Measurements from ENCODE around the gene PLCB1.
"Not testable (repeated sequence)": the region's sequence is repeated elsewhere in the genome, so short reads cannot be mapped to it uniquely, and the experiment has no call there.

The PLCB1 gene

DNA sequence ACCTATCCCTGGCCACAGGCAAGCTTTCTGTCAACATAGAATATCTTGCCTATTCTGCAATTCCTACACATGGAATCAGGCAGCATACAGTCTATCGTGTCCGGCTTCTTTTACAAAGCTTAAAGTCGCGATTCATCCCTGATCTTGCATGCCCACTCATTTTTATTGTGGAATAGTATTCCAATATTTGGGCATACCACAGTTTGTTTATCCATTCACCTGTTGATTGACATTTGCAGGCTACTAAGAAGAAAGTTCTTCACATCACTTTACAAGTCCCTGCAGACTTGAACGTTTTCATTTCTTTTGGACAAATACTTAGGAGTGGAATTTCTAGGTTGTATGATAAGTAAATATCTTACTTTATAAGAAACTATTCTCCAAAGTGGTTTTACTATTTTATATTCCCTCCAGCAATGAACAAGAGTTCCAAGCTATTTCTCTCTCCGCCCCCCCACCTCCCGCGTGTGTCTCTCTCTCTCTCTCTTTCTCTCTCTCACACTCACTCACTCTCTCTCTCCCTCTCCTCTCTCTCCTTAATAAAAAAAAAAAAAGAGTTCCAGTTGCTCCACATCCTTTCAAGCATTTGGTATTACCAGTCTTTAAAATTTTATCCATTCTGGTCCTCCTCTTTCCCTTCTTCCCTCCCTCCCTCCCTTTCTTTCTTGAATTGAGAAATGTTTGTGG lies 1.1 kb upstream of the PLCB1 start:
- no peak for DNase-seq

DNA sequence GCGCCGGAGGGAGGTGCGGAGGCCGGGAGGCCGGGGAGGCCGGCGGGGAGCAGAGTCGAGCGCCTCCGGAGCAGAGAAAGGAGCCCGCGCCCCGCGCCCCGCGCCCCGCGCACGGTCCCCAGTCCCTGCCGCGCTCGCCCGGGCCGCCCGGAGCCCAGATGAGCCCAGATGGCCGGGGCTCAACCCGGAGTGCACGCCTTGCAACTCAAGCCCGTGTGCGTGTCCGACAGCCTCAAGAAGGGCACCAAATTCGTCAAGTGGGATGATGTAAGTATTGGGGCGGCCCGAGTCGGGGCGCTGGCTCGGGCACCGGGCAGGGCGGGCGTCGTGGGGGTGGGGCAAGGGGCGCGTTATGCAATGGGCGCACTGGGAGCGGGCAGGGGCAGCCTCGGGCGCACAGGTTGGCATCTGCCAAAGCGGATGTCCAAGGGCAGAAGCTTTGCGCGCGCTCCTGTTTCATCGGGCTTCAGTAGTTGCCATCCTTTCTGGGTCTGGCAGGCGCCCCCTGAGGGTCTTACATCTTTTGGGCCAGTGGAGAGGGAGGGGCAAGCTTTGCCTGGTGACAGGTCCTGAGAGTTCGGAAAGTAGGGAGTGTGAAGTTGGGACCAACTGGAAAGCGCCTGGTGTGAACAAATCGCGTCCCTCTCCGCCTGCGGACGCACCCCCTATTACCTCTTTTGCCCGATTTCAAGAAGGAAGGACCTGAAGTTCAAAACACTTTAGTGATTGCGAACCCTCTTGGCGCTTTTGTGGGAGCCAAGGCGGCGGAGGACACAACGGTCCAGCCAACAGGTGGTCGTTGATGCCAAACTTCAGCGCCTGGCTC lies 631 bp downstream of the PLCB1 start:
- peak; percentile 30 for DNase-seq

DNA sequence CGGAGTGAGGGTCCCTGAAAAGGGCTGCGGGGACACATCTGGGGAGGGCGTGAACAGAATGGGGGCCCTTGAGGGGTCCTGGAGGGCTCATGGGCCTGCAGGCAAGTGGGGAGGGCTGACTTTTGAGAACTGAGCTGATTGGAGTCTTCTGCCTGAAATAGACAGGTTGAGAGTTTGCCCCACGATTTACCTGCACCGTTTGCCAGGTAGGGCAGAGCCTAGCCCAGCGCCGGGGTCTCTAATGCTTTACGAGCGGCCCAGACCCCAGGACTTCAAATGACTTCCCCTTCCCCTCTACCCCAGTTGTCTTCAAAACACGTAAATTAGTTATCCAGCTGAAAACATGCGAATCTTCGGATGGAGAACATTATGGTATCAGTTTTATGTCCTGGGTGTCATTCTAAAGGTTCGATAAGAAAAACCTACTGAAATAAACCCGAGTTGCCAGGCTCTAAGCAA lies 1.3 kb downstream of the PLCB1 start:
- DNase-seq = no peak

DNA sequence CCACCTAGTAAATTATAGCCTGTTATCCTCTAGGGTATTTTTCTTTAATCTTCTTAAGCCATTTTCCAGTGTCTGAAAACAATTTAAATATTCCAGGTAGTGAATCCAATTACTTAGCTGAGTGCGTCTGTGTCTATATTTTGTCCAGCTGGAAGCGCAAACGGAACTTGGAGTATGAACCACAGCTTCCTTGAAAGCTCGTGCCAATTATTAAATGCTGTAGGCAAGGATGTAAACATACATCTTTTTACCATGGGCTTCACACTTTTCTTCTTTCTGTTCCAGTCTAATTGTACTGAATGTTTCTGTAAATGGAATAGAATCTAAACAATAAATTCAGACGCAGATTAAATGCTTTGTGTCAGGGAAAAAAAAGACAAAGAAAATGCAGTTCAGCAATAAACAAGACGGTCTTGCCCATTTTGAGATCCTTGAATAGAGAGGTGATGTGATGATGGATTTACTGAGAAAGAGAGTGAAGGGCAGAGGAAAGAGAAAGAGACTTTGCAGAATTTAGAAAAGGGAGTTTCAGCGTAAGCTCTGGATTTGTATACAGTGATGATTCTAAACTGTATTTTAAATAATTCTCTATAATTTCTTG lies 1.9 kb downstream of the PLCB1 start:
- DNase-seq = no peak

DNA sequence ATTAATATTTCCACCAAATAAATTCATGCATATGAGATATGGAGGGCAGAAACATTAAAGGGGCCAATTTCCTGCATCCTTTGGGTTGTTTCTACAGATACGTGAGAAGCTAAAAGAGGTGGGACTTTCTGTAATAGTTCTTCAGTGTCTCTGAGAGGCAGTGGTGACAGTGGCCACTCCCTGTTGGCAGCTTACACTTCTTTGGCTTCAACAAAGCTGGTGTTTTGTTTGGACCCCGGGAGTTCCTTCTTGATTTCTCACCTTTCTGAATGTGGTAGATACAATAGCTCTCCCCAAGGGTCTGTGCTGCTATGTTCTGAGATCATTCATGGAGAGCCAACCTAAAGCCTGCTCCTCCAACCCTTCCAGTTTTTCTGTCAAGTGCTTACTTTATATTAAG lies 7.8 kb downstream of the PLCB1 start:
- no peak for DNase-seq

DNA sequence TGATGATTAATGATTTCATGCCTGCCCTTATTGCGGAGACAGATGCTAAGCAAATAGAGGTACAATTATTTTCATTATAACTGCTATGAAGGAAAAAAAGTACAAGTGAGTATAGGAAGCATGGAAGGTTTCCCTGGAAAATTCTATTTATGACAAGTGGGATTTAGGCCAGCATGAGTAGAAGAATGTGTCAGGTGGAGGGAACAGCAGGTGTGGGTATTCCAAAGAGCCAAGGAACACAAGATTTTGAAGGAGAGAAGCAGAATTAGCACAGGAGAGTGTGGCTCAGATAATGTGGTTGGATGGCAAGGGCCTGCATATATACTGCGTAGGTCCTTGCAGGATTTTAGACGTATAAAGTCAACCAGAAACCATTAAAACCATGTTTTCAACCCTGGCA lies 11.4 kb downstream of the PLCB1 start:
- no peak for DNase-seq

DNA sequence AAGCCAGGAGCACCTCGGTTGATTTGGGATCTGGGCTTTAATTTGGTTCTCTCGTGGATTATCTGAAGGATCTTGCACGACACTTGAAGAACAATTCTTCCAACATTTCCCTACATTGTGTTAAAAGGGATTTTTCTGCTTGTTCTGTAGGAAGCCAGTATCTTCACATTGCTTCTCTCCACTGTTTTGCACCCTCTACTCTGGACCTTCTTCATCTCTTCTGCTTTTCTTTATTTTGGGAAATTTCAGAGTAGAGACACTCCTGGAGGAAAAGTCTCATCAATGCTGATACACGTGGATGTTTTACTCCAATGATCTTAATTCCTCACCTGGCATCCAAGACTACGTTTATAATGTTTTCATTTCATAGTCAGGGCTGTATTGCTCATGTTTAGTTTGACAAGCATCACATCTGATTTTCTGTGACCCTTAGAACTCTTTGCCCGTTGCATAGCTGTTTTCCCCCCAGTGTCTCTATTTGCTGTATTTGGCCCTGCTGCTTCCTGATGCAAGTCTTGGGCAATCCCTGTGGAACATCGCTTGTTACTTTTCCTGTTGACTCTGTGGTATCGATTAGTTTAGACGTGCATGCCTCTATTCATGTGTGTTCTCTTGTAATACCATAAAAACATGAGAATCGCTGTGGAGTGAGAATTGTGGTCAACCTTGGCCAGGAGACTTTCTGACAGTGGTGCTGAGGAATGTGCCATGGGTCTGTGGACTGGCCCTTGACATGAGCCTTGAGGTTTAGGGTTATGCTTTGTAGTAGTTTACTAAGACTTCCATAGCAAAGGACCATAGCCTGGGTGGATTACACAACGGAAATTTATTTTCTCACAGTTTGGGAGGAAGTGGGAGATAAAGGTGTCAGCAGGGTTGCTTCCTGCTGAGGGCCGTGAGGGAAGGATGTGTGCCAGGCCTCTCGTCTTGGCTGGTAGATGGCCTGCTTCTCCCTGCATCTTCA lies 12.5 kb downstream of the PLCB1 start:
- DNase-seq = no peak

DNA sequence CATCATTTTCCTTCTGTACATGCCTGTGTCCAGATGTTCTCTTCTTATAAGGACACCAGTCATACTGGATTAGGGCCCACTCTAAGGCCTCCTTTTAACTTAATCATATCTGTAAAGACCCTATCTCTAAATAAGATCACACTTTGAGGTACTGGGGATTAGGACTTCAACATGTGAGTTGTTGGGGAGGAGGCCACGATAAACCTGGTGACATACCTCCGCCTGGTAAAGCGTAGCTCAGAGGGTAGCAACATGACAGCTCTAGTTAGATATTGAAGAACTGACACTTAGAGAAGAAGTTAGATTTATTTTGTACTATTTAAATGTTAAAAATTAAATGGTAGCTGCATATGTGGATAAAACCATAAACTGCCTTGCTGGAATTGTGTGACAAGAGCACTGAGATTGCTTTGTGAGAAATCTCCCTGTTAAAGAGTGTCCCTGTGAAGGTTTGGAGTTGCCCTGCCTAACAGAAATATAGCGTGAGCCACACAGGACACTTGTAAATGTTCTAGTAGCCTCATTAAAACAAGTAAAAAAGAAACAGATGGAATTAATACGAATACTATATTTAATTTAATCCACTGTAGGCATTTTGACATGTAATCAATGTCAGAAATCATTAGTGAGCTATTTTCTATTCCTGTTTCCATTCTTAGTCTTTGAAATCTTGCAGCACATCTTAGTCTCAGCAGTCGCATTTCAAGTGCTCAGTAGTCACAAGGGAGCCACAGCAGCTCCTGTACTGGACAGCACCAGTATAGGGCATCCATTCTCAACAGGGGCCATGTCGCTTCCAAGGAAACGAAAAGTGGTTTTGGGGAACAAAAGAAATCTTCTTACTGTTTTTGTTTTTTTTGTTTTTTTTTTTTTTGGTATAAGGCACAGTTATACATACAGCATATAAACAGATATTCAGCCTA lies 13.4 kb downstream of the PLCB1 start:
- DNase-seq = no peak

DNA sequence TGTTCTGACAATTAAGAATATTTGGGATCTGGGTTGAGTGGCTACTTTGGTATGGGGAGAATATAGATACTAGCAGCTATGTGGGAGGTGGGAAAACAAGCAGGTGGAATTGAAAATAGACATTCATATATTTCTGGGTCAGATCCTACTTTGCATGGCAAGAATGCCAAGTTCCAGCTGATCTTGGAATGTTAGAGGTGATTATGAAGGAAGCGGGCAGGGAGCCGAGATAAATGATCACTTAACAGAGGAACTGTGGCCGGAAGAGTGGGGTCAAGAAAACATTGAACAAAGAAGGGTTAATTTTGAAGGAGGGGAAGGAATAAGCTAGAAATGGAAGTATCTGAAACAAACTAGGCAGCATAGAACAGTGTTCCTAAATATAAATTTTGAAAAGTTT lies 15.4 kb downstream of the PLCB1 start:
- no peak for DNase-seq

DNA sequence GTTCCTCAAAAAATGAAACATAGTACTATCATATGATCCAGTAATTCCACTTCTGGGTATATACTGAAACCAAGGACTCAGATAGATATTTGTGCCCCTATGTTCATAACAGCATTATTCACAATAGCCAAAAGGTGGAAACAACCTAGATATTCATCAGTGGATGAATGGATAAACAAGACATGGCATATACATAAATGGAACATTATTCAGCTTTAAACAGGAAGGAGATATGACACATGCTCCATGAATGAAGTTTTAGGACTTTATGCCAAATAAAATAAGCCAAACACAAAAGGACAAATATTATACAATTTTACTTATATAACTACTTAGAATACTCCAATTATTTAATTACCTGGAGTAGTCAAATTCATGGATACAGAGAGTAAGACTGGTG lies 16.4 kb downstream of the PLCB1 start:
- DNase-seq = no peak

DNA sequence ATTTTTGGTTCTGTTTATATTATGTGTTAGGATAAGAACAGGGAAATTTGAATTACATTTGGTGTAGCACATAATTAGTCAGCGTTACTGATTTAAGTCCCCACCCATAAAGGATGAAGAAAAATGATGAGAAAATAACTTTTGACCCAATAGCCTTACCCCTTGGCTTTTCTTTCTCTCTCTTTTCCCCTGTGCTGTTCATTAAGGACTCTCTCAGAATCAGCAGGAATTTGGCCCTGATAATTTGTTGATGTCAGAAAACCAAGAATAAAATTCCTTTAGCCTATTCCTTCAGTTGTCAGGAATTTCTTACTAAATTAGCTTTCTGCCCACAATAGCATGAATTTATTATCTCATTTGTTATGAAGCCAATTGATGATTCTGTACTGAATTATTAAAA lies 18.5 kb downstream of the PLCB1 start:
- no peak for DNase-seq

DNA sequence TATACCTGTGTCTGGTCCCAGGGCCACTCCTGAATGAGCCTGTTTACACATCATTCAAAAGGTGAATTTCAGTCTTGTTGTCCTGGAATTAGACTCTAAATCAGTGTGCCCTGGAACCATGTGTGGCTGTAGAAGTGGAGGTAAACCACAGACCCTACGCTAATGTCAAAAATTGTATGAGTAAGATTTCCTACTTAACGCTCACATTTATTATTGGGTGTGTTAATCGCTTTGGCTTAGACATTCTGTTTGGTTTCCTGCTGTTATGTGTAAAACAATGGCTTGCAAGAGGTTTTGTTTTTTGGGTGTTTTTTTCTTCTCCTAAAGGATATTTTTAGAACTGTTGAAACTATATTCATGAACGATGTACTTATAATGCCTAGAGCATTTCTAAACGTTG lies 19.3 kb downstream of the PLCB1 start:
- no peak for DNase-seq

DNA sequence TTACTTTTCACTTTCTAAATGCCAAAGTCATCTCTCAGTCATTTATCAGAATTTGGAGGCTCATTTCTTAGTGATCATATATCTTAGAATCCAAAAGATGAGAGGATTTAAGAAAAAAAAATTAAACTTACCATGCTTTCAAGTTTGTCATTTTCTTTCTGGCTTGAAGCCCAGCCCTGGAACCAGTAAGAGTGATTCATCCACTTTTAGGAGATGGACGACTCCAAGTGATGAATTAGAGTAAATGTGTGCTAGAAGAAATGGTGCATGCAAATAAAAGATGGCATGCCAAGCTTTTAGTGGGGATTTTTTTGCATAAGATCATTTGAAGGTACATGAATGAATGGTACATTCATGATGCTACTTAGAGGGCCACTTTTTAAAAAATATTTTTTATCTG lies 20.1 kb downstream of the PLCB1 start:
- no peak for DNase-seq

DNA sequence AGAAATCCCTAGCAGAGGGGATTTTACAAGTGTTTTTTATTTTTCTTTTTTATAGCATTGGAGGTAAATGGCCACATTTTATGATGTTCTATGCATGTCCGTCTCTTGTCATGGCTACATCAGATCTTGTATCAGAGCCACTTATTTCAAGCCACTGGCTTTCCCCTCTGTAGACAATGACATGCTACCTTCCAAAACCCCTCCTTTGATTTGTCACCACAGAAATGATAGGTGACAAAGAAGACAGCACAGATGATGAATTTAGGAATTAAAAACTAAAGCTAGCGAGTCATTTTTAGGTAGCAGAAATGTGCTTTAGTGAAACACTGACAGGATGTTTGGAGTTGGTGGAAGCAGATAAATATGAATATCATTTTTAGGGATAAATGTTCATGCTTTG lies 20.8 kb downstream of the PLCB1 start:
- DNase-seq = no peak

DNA sequence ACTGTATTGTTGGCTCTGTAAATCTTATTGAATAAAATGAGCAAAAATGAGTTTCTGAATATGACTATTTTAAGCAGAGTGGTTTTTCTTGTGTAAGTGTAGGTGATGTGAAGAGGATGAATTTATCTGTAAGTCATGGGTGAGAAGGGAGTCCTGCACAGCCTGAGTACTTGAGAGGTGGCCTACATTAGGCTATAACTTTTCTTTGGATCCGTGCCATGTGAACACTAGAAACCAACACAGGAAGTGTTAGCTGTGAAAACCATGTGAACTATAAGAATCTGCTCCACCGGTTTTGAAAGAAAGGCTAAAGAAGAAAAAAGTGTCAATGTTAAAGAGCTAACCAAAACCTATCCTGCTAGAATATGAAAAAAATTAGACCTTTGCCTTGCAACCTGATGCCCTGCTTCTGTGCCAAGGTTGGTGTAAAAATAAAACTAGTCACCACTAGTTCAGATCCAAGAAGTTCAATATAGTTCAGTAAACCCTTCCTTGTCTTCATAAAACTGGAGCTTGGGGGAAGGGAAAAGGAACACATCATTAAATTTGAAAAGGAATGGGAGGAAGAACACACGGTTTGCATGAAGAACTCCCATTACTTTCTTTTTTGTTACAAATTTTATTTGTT lies 21.3 kb downstream of the PLCB1 start:
- no peak for DNase-seq

DNA sequence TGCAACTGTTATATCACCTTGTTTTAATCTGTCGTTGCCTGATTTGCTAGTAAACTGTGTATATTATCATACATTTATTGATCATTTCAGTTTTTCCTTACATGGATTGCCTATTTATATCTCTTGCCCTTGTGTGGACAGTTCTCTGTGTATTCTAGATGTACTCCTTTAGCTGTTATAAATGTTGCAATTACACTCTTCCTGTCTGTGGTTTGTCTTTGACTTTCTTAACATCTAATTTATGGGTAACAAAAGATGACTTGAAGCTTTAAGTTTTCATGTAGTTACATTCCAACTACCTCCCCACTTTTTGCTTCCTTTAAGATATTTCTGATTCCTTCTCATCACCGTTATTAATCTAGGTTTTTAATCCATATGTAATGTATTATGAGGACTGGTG lies 22.6 kb downstream of the PLCB1 start:
- DNase-seq = no peak

DNA sequence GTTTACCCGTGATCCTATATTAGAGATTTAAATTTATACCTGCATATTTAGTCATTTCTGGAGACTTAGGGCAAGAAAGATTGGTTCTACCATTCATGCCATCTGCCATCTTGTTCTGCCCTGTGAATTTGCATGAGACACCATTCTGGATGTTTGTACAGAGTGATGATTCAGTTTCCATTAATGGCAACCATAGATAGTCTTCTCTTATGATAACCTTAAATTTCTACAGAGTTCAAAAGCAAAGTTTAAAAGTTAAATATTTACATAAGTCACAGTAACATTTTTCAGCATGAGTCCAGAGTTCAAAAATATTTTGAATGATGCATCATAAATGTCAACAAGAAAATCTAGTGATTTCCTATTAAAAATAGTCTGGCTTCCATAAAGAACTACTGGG lies 23.2 kb downstream of the PLCB1 start:
- DNase-seq = no peak

DNA sequence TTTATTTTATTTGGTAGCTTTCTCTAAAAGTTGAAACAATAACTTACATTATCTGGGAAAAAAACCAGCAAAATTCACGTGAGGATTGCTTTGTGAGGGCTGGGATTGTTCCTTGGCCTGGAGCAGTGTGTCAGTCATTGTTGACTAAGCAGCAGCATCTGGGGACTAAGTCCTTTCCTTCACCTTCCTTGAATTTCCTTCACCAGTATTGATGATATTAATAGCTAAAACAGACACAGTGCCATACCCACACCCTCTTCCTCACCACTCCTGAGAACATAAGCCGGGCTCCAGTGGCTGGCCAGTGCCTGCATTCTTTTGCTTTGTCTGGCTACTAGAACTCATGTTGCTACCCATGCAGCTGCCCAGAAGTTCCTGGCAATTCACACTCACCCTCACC lies 23.7 kb downstream of the PLCB1 start:
- no peak for DNase-seq

DNA sequence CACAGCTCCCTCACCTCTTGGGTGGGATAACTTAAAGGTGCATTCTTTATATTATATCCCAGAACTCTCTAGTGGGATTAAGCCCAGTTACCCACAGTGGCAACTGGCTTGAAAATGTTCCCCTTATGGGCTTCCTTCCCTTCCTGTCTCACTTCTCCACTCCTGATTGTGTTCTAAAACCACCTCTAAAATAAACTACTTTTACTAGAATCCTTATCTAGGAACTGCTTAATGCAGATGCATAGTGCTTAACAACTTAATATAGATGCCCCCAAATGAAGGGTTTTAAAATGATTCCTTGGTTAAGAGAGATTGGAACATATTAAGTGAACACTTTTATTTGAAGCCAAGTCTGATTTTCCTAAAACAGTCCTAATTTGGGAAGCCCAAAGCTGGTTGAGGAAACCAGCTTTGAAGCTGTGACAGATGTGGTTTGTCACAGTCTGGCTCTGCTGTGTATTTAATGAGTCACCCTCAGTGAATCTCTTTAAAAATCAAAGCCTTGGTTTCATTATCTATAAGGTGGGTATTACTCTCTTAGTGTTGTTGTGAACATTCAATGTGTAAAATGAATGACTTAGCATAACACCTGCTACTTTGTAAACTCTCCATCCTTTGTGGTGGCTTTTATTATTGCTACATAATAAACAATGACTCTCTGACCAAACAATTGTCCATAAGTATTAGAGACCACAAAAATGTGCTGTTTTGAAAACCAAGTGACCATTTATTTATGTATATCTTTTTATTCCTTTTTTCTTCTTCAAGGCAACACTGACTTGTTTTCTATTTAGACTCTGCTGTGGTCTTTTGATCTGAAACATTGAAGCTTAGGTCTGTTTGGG lies 24.4 kb downstream of the PLCB1 start:
- DNase-seq = no peak

DNA sequence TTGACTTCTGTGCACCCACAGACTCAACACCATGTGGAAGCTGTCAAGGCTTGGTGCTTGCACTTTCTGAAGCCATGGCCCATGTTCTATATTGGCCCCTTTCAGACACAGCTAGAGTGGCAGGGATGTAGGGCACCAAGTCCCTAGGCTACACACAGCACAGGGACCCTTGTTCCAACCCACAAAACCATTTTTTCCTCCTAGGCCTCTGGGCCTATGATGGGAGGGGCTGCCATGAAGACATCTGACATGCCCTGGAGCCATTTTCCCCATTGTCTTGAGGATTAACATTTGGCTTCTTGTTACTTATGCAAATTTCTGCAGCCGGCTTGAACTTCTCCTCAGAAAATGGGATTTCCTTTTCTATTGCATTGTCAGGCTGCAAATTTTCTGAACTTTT lies 27.2 kb downstream of the PLCB1 start:
- DNase-seq = not testable (repeated sequence)

All from NCI-H2171 treated with DMSO at 0.1 percent for 48 hours (cell line).